ENCODE results near the gene SMNDC1. TPM values are rescaled to one million over a fixed set of nuclear protein-coding genes. Genes with fewer than 3 reads are reported as not detected.
"Not testable (repeated sequence)": the region's sequence is repeated elsewhere in the genome, so short reads cannot be mapped to it uniquely, and the experiment has no call there.

Gene SMNDC1
- total RNA-seq, 4 donors from 2014 or later, result 10.3 to 15.8 (median 12.8) TPM

GRCh38 chr10:110263164-110263563, 41.6 kb downstream of the SMNDC1 start:
- Histone ChIP-seq H3K4me3 (no peak overlapping the region), H3K4me1 (peaks cover 4% of the 10 kb centered on the region), H3K36me3 (no peaks in the 10 kb centered on the region), H3K27ac (no peak overlapping the region), H3K27me3 (no peaks in the 10 kb centered on the region), H3K9me3 (no peaks in the 10 kb centered on the region)
- DNase-seq (ENCODE audit: low spot score in 2 of 2), result no peak
- TF ChIP-seq CTCF (IDR thresholded peaks at IDR 0.05) (no peak), EP300 (IDR thresholded peaks at IDR 0.05) (no peak), POLR2A (IDR thresholded peaks at IDR 0.05) (no peak), POLR2AphosphoS5 (IDR thresholded peaks at IDR 0.05) (no peak)
- WGBS, result 61% methylated on average over 1 of the region's 1 CpG

GRCh38 chr10:110260746-110261477, 43.8 kb downstream of the SMNDC1 start:
- Histone ChIP-seq H3K27me3 (no peaks in the 10 kb centered on the region), H3K4me1 (no peaks in the 10 kb centered on the region), H3K9me3 (no peaks in the 10 kb centered on the region), H3K36me3 (no peaks in the 10 kb centered on the region), H3K27ac (no peak overlapping the region), H3K4me3 (no peak overlapping the region)
- WGBS, result 68% methylated on average over 1 of the region's 1 CpG
- no peak for TF ChIP-seq POLR2AphosphoS5 (IDR thresholded peaks at IDR 0.05)
- no peak for TF ChIP-seq EP300 (IDR thresholded peaks at IDR 0.05)
- no peak for DNase-seq (ENCODE audit: low spot score in 2 of 2)

- no peak for DNase-seq (ENCODE audit: low spot score in 2 of 2)
- Histone ChIP-seq H3K4me3 (no peak overlapping the region), H3K9me3 (no peaks in the 10 kb centered on the region), H3K4me1 (no peaks in the 10 kb centered on the region), H3K27me3 (no peaks in the 10 kb centered on the region), H3K27ac (no peak overlapping the region), H3K36me3 (no peaks in the 10 kb centered on the region)
- no peak for TF ChIP-seq CTCF (IDR thresholded peaks at IDR 0.05)
- TF ChIP-seq POLR2AphosphoS5 (IDR thresholded peaks at IDR 0.05), result no peak
- no peak for TF ChIP-seq POLR2A (IDR thresholded peaks at IDR 0.05)
- no peak for TF ChIP-seq EP300 (IDR thresholded peaks at IDR 0.05)
Measured at GRCh38 chr10:110259317-110259716, 45.4 kb downstream of the SMNDC1 start.

GRCh38 chr10:110258542-110258941, 46.2 kb downstream of the SMNDC1 start:
- H3K4me1 ChIP-seq, result no peaks in the 10 kb centered on the region
- no peaks in the 10 kb centered on the region for H3K36me3 ChIP-seq
- TF ChIP-seq POLR2AphosphoS5 (IDR thresholded peaks at IDR 0.05) (no peak), CTCF (IDR thresholded peaks at IDR 0.05) (no peak), POLR2A (IDR thresholded peaks at IDR 0.05) (no peak), EP300 (IDR thresholded peaks at IDR 0.05) (no peak)
- no peak overlapping the region for H3K4me3 ChIP-seq
- no peak overlapping the region for H3K27ac ChIP-seq
- 93% methylated on average over 1 of the region's 1 CpG for WGBS
- H3K9me3 ChIP-seq, result no peaks in the 10 kb centered on the region
- no peak for DNase-seq (ENCODE audit: low spot score in 2 of 2)
- no peaks in the 10 kb centered on the region for H3K27me3 ChIP-seq

- Histone ChIP-seq H3K9me3 (no peaks in the 10 kb centered on the region), H3K36me3 (no peaks in the 10 kb centered on the region), H3K27me3 (no peaks in the 10 kb centered on the region), H3K4me1 (no peaks in the 10 kb centered on the region), H3K4me3 (no peak overlapping the region), H3K27ac (no peak overlapping the region)
- TF ChIP-seq CTCF (IDR thresholded peaks at IDR 0.05) (no peak), POLR2A (IDR thresholded peaks at IDR 0.05) (no peak), POLR2AphosphoS5 (IDR thresholded peaks at IDR 0.05) (no peak), EP300 (IDR thresholded peaks at IDR 0.05) (no peak)
- no peak for DNase-seq (ENCODE audit: low spot score in 2 of 2)
Measured at GRCh38 chr10:110254467-110254866, 50.3 kb downstream of the SMNDC1 start.

GRCh38 chr10:110252151-110252550, 52.6 kb downstream of the SMNDC1 start:
- WGBS, result 87% methylated on average over 1 of the region's 1 CpG
- H3K9me3 ChIP-seq, result no peaks in the 10 kb centered on the region
- no peak for DNase-seq (ENCODE audit: low spot score in 2 of 2)
- H3K27me3 ChIP-seq, result no peaks in the 10 kb centered on the region
- no peaks in the 10 kb centered on the region for H3K36me3 ChIP-seq
- H3K27ac ChIP-seq, result no peak overlapping the region
- H3K4me3 ChIP-seq, result no peak overlapping the region
- H3K4me1 ChIP-seq, result no peaks in the 10 kb centered on the region
- TF ChIP-seq CTCF (IDR thresholded peaks at IDR 0.05), result no peak
- no peak for TF ChIP-seq EP300 (IDR thresholded peaks at IDR 0.05)
- no peak for TF ChIP-seq POLR2AphosphoS5 (IDR thresholded peaks at IDR 0.05)
- TF ChIP-seq POLR2A (IDR thresholded peaks at IDR 0.05), result no peak

- not testable (repeated sequence) for H3K4me1 ChIP-seq; H3K9me3 ChIP-seq; H3K36me3 ChIP-seq; DNase-seq (ENCODE audit: low spot score in 2 of 2); H3K4me3 ChIP-seq; H3K27ac ChIP-seq; H3K27me3 ChIP-seq
- 32% methylated on average over 1 of the region's 1 CpG for WGBS
Measured at GRCh38 chr10:110251392-110251791, 53.3 kb downstream of the SMNDC1 start.

- H3K4me1 ChIP-seq; H3K27ac ChIP-seq; DNase-seq (ENCODE audit: low spot score in 2 of 2); H3K27me3 ChIP-seq; H3K4me3 ChIP-seq; H3K9me3 ChIP-seq: not testable (repeated sequence)
- peaks cover 12% of the 10 kb centered on the region for H3K36me3 ChIP-seq
- 77% methylated on average over 1 of the region's 1 CpG for WGBS
Measured at GRCh38 chr10:110249489-110249888, 55.2 kb downstream of the SMNDC1 start.

Data from suprapubic skin (tissue), 4 donors.